ENCODE results near the gene MEX3B. TPM values are rescaled to one million over a fixed set of nuclear protein-coding genes. Genes with fewer than 3 reads are reported as not detected.

MEX3B gene
- polyA plus RNA-seq, 1 of the 3 experiments (the other 2 are of a cell fraction) = 9.3 TPM

- TF ChIP-seq USF2 (IDR thresholded peaks at IDR 0.05; ENCODE audit: borderline replicate concordance, low read depth, low read length) (no peak), RFX5 (IDR thresholded peaks at IDR 0.05; ENCODE audit: low read length) (no peak), CTCF (IDR thresholded peaks at IDR 0.05) (peak; percentile 69), ZBTB33 (IDR thresholded peaks at IDR 0.05; ENCODE audit: borderline replicate concordance, low read depth) (no peak), ELF1 (IDR thresholded peaks at IDR 0.05) (0 out of 2 replicates have a peak, but pooled peaks have one; percentile 22), FOSL2 (IDR thresholded peaks at IDR 0.05; ENCODE audit: borderline replicate concordance, low read depth) (no peak), GATA2 (CRISPR knock-in tag; IDR thresholded peaks at IDR 0.05) (no peak), NFIC (IDR thresholded peaks at IDR 0.05; ENCODE audit: borderline replicate concordance) (no peak), MXI1 (IDR thresholded peaks at IDR 0.05; ENCODE audit: low read depth, low read length) (peak; percentile 42; the same call in 1 of the 2 replicates), SIN3A (IDR thresholded peaks at IDR 0.05; ENCODE audit: borderline replicate concordance, low read depth, low read length) (peak; percentile 33; the same call in 1 of the 2 replicates), POLR2AphosphoS5 (IDR thresholded peaks at IDR 0.05; ENCODE audit: low read depth, low read length) (peak; percentile 35; the same call in 1 of the 2 replicates), IRF3 (IDR thresholded peaks at IDR 0.05; ENCODE audit: low read depth, low read length) (no peak), USF1 (IDR thresholded peaks at IDR 0.05; ENCODE audit: borderline replicate concordance, low read depth) (no peak), GABPA (IDR thresholded peaks at IDR 0.05; ENCODE audit: low read depth) (no peak), TAF1 (IDR thresholded peaks at IDR 0.05; ENCODE audit: borderline replicate concordance, low read depth, low read length) (peak; percentile 16; the same call in 1 of the 2 replicates), TCF12 (IDR thresholded peaks at IDR 0.05) (no peak), JUND (IDR thresholded peaks at IDR 0.05) (no peak), EP300 (IDR thresholded peaks at IDR 0.05; ENCODE audit: borderline replicate concordance in 1 of 2, low read depth in 1 of 2, low read length in 1 of 2) (no peak), MEF2A (IDR thresholded peaks at IDR 0.05; ENCODE audit: borderline replicate concordance, low read depth) (no peak), FOXJ3 (CRISPR knock-in tag; IDR thresholded peaks at IDR 0.05) (no peak), EZH2phosphoT487 (IDR thresholded peaks at IDR 0.05; ENCODE audit: borderline replicate concordance, low read depth) (no peak), RCOR1 (IDR thresholded peaks at IDR 0.05; ENCODE audit: low read length) (peak; percentile 60; the same call in 1 of the 2 replicates), PBX3 (IDR thresholded peaks at IDR 0.05) (no peak), SMC3 (IDR thresholded peaks at IDR 0.05; ENCODE audit: low read depth, low read length) (peak; percentile 77), RAD21 (IDR thresholded peaks at IDR 0.05; ENCODE audit: low read length) (peak; percentile 76), YY1 (IDR thresholded peaks at IDR 0.05; ENCODE audit: low read depth) (no peak)
Measured at GRCh38 chr15:82046666-82047452, 1.0 kb upstream of the MEX3B start (continued).
